GM12873 (cell line): Measurements from ENCODE around the gene SYNPO.

Source experiments
- TF ChIP-seq, protein P1 (sequence below): IDR thresholded peaks from 2 replicates; pipeline ENCODE4 v1.5.1; 2012; ENCODE audit warnings: low read depth, mild to moderate bottlenecking, moderate library complexity, low read length, control low read depth; ENCODE audit not compliant: insufficient read depth; ENCODE audit errors: missing control alignments

SYNPO gene

GRCh38 chr5:150650021-150651006 is 9.9 kb downstream of the SYNPO start:
- TF ChIP-seq, protein P1, sequence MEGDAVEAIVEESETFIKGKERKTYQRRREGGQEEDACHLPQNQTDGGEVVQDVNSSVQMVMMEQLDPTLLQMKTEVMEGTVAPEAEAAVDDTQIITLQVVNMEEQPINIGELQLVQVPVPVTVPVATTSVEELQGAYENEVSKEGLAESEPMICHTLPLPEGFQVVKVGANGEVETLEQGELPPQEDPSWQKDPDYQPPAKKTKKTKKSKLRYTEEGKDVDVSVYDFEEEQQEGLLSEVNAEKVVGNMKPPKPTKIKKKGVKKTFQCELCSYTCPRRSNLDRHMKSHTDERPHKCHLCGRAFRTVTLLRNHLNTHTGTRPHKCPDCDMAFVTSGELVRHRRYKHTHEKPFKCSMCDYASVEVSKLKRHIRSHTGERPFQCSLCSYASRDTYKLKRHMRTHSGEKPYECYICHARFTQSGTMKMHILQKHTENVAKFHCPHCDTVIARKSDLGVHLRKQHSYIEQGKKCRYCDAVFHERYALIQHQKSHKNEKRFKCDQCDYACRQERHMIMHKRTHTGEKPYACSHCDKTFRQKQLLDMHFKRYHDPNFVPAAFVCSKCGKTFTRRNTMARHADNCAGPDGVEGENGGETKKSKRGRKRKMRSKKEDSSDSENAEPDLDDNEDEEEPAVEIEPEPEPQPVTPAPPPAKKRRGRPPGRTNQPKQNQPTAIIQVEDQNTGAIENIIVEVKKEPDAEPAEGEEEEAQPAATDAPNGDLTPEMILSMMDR = no peak

DNA sequence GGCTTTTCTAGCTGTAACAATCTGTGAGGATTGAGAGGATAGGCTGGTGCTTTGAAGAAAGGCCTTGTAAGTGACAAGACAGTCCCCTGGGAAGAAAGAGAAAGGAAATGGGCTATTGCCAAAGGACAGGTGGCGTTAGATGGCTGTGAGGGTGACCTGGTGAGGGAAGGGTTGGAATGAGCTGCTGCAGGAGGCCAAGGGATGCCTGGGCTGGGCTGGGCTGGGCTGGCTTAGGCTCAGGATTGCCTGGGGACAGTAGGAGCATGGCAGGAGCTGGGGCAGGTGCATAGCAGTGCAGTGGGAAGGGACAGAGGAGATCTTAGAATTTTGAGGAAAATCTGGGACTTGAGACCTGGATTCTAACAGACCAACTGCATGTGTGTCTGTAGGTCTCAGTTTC is 10.9 kb downstream of the SYNPO start:
- TF ChIP-seq, protein P1 = no peak

- TF ChIP-seq, protein P1 = no peak
These were observed 11.6 kb downstream of the SYNPO start for GRCh38 chr5:150651924-150652671.

DNA sequence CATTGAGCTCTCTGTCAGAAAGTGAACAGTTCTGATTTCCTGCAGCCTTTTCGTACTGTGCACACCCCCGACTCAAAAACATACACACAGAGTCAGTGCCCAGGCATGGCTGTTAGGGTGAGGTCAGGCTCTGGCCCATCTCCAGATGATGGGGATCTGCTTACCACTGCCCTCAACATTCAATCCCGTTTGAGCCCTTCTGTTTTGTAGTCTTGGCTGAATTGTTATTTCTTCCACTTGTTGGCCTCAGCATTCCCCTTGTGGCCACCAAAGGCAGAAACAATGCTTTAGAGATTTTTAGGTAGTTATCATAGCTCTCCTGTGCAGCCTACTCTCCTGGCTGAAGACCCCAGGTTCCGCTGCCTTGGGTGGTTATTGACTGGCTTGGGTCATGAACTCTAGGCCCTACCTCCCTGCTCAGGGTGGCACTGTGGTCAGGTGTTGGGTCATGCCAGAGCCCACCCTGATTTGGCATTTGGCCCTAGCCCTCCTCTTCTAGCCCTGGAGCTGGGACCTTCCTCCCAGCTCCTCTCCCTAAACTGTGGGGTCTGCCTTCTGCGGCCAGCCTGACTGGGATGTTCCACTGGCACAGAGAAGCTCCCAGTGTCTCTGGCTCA is 12.8 kb downstream of the SYNPO start:
- TF ChIP-seq, protein P1 = no peak

GRCh38 chr5:150653762-150654556 is 13.5 kb downstream of the SYNPO start:
- TF ChIP-seq, protein P1 = no peak

GRCh38 chr5:150655221-150655620 is 14.8 kb downstream of the SYNPO start:
- TF ChIP-seq, protein P1 = no peak
